Liver (tissue), 9 donors: ENCODE results near the gene BIRC6. TPM values are rescaled to one million over a fixed set of nuclear protein-coding genes. Genes with fewer than 3 reads are reported as not detected.
A peak's percentile ranks its signal among the peaks of the same experiment; 100 is the strongest.

ENCODE experiments used
- DNase-seq: peaks from one replicate; pipeline ENCODE4 v3.0.0-alpha.2; 2017; ENCODE audit warnings: low spot score
- H3K27ac ChIP-seq, 2 donors: one replicate each; pipeline ENCODE4 v1.7.0; 2013; ENCODE audit warnings: inconsistent platforms in 2 of 2, low read length in 2 of 2, control low read depth in 1 of 2, low read depth in 1 of 2, mild to moderate bottlenecking in 1 of 2
- H3K27me3 ChIP-seq, 4 donors: one replicate each; pipeline versions ENCODE4 v1.6.1 to v1.7.0; 2013; ENCODE audit warnings: low read length in 3 of 4, inconsistent platforms in 1 of 4, mild to moderate bottlenecking in 1 of 4, moderate library complexity in 1 of 4; ENCODE audit not compliant: control insufficient read depth in 4 of 4, insufficient read depth in 4 of 4
- H3K36me3 ChIP-seq, 4 donors: one replicate each; pipeline versions ENCODE4 v1.6.1 to v1.7.0; 2013; ENCODE audit warnings: low read length in 3 of 4, mild to moderate bottlenecking in 3 of 4, low read depth in 1 of 4, moderate library complexity in 1 of 4; ENCODE audit not compliant: control insufficient read depth in 4 of 4, insufficient read depth in 3 of 4
- H3K4me1 ChIP-seq, 4 donors: one replicate each; pipeline versions ENCODE4 v1.6.1 to v1.7.0; 2013; ENCODE audit warnings: low read length in 3 of 4, mild to moderate bottlenecking in 3 of 4, moderate library complexity in 1 of 4; ENCODE audit not compliant: control insufficient read depth in 4 of 4, insufficient read depth in 4 of 4
- H3K4me3 ChIP-seq, 3 donors: one replicate each; pipeline versions ENCODE4 v1.6.1 to v1.7.0; 2013; ENCODE audit warnings: low read length in 3 of 3, control low read depth in 1 of 3, low read depth in 1 of 3, mild to moderate bottlenecking in 1 of 3
- H3K9ac ChIP-seq, 2 donors: one replicate each; pipeline ENCODE4 v1.7.0; 2013; ENCODE audit warnings: low read length in 2 of 2, mild to moderate bottlenecking in 2 of 2, moderate library complexity in 2 of 2, control low read depth in 1 of 2, low read depth in 1 of 2
- H3K9me3 ChIP-seq, 4 donors: one replicate each; pipeline versions ENCODE4 v1.6.1 to v1.7.0; 2013; ENCODE audit warnings: low read length in 3 of 4; ENCODE audit not compliant: control insufficient read depth in 4 of 4
- ATF3 ChIP-seq: IDR thresholded peaks from 2 replicates; pipeline ENCODE4 v1.6.1; 2016; ENCODE audit warnings: antibody characterized with exemption
- CTCF ChIP-seq: fragments of 150-350 bp; IDR thresholded peaks from 2 replicates; pipeline ENCODE4 v1.5.1; 2017; ENCODE audit warnings: improper control_type of control experiment, low read depth, low read length; ENCODE audit not compliant: missing input control
- EGR1 ChIP-seq, 2 donors: IDR thresholded peaks; 2 replicates each; pipeline ENCODE4 v1.6.1; 2016 to 2018; ENCODE audit warnings: antibody characterized with exemption in 2 of 2, low read depth in 2 of 2
- FOXA1 ChIP-seq: IDR thresholded peaks from 2 replicates; pipeline ENCODE4 v1.6.1; 2016; ENCODE audit warnings: antibody characterized with exemption
- FOXA2 ChIP-seq: IDR thresholded peaks from 2 replicates; pipeline ENCODE4 v1.6.1; 2016; ENCODE audit warnings: antibody characterized with exemption
- GABPA ChIP-seq, 2 donors: IDR thresholded peaks in 1 of 2; conservative IDR thresholded peaks in 1 of 2; 2 replicates each; pipeline ENCODE4 v1.6.1; 2016; ENCODE audit warnings: antibody characterized with exemption in 2 of 2, mild to moderate bottlenecking in 1 of 2, moderate library complexity in 1 of 2
- HNF4A ChIP-seq, 2 donors: conservative IDR thresholded peaks; 2 replicates each; pipeline ENCODE4 v1.6.1; 2016; ENCODE audit warnings: antibody characterized with exemption in 2 of 2, mild to moderate bottlenecking in 2 of 2
- HNF4G ChIP-seq: IDR thresholded peaks from 2 replicates; pipeline ENCODE4 v1.6.1; 2016; ENCODE audit warnings: antibody characterized with exemption
- JUND ChIP-seq, 2 donors: IDR thresholded peaks; 2 replicates each; pipeline ENCODE4 v1.6.1; 2016; ENCODE audit warnings: antibody characterized with exemption in 2 of 2
- MAX ChIP-seq: IDR thresholded peaks from 2 replicates; pipeline ENCODE4 v1.6.1; 2016; ENCODE audit warnings: antibody characterized with exemption
- NR2F2 ChIP-seq: IDR thresholded peaks from 2 replicates; pipeline ENCODE4 v1.6.1; 2016; ENCODE audit warnings: antibody characterized with exemption
- RAD21 ChIP-seq, 2 donors: IDR thresholded peaks; 2 replicates each; pipeline ENCODE4 v1.6.1; 2016; ENCODE audit warnings: antibody characterized with exemption in 2 of 2, mild to moderate bottlenecking in 2 of 2
- REST ChIP-seq: IDR thresholded peaks from 2 replicates; pipeline ENCODE4 v1.6.1; 2016; ENCODE audit warnings: antibody characterized with exemption, mild to moderate bottlenecking
- RXRA ChIP-seq, 2 donors: IDR thresholded peaks; 2 replicates each; pipeline ENCODE4 v1.6.1; 2017 to 2018; ENCODE audit warnings: antibody characterized with exemption in 2 of 2, mild to moderate bottlenecking in 1 of 2
- SP1 ChIP-seq: IDR thresholded peaks from 2 replicates; pipeline ENCODE4 v1.6.1; 2018; ENCODE audit warnings: antibody characterized with exemption, mild to moderate bottlenecking
- YY1 ChIP-seq: IDR thresholded peaks from 2 replicates; pipeline ENCODE4 v1.6.1; 2016; ENCODE audit warnings: antibody characterized with exemption, mild to moderate bottlenecking
- ZBTB33 ChIP-seq: IDR thresholded peaks from 2 replicates; pipeline ENCODE4 v1.6.1; 2016; ENCODE audit warnings: antibody characterized with exemption
- WGBS: extraction: QIAGEN DNeasy Blood & Tissue Kit; methylation state at CpG from one replicate; pipeline ENCODE4 v1.1.7; 2013; 5-methylcytosine and 5-hydroxymethylcytosine counted together
- polyA plus RNA-seq, 2 donors: library from polyadenylated mRNA; stranded (reverse) in 1 of 2; unstranded in 1 of 2; fragments of 200-250 nt in 1 of 2; fragments of >200 nt in 1 of 2; fragmentation: Nextera tagmentation in 1 of 2; extraction: Ambion mirVana in 1 of 2; gene quantifications; one replicate each; pipeline versions ENCODE4 v1.2.1 to v1.2.3, GENCODE V29; 2013 to 2015
- total RNA-seq, 2 donors: library from RNA; depleted of rRNA; stranded (reverse); fragments of >200 nt; gene quantifications; one replicate each; pipeline ENCODE4 v1.2.3, GENCODE V29; 2014
- donor health status: healthy.
- donor health status: healthy.
- donor health status: healthy.
- donor health status: healthy.
- donor health status: healthy.

The BIRC6 gene
- total and polyA plus RNA-seq, 4 donors, result 11.1 to 171 (median 45.2) TPM

- peaks cover 0 to 5% (median 2%) of the 10 kb centered on the region in 4 donors for H3K9me3 ChIP-seq
- peaks cover 3 to 14% (median 5%) of the 10 kb centered on the region in 4 donors for H3K36me3 ChIP-seq
- H3K9ac ChIP-seq, result no peak overlapping the region
- TF ChIP-seq YY1 (no peak), NR2F2 (no peak), ATF3 (no peak), GABPA (IDR thresholded peaks at IDR 0.05 in 1 of 2, conservative IDR thresholded peaks at IDR 0.05 in 1 of 2) (no peak), RXRA (IDR thresholded peaks at IDR 0.05) (no peak), ZBTB33 (no peak), EGR1 (IDR thresholded peaks at IDR 0.05; ENCODE audit: low read depth in 2 of 2) (no peak), RAD21 (IDR thresholded peaks at IDR 0.05) (no peak), HNF4G (no peak), REST (no peak), CTCF (no peak), MAX (no peak), HNF4A (conservative IDR thresholded peaks at IDR 0.05) (no peak), FOXA2 (no peak), SP1 (no peak), FOXA1 (no peak), JUND (IDR thresholded peaks at IDR 0.05) (no peak)
- 94% methylated on average over 1 of the region's 1 CpG for WGBS
- H3K27me3 ChIP-seq, result no peaks in the 10 kb centered on the region
- no peaks in the 10 kb centered on the region for H3K4me1 ChIP-seq
- DNase-seq, result no peak
- no peak overlapping the region for H3K27ac ChIP-seq
- H3K4me3 ChIP-seq, result no peak overlapping the region
Measured at GRCh38 chr2:32565902-32566301, 209.1 kb downstream of the BIRC6 start.

GRCh38 chr2:32572030-32572429 lies 215.2 kb downstream of the BIRC6 start:
- TF ChIP-seq RXRA (IDR thresholded peaks at IDR 0.05) (no peak), FOXA2 (no peak), GABPA (IDR thresholded peaks at IDR 0.05 in 1 of 2, conservative IDR thresholded peaks at IDR 0.05 in 1 of 2) (no peak), HNF4A (conservative IDR thresholded peaks at IDR 0.05) (peak in 1 of 2 donors; percentile 24)
- peaks cover 3 to 16% (median 11%) of the 10 kb centered on the region in 4 donors for H3K36me3 ChIP-seq
- no peak overlapping the region for H3K4me3 ChIP-seq
- no peak overlapping the region for H3K27ac ChIP-seq
- no peaks in the 10 kb centered on the region for H3K9me3 ChIP-seq
- H3K9ac ChIP-seq, result no peak overlapping the region
- H3K27me3 ChIP-seq, result no peaks in the 10 kb centered on the region
- H3K4me1 ChIP-seq, result no peaks in the 10 kb centered on the region
- DNase-seq, result no peak
- WGBS, result 81% methylated on average over 3 of the region's 3 CpGs
